Activated CD4-positive, alpha-beta T cell treated with anti-CD3 and anti-CD28 coated beads, Interleukin-2, amount 50 U/mL, for 4 hours (primary cell): ENCODE results near the gene GNE.
"Not testable (repeated sequence)": the region's sequence is repeated elsewhere in the genome, so short reads cannot be mapped to it uniquely, and the experiment has no call there.

Experiments
- DNase-seq, 2 experiments: peaks; one replicate each; pipeline ENCODE4 v3.0.0-alpha.2; 2020

Gene GNE

GRCh38 chr9:36263683-36264082, 5.4 kb upstream of the GNE start:
- DNase-seq: no peak

- no peak for DNase-seq
Observed at GRCh38 chr9:36258996-36259533, 817 bp upstream of the GNE start.

GRCh38 chr9:36251428-36251827, 6.8 kb downstream of the GNE start:
- no peak for DNase-seq

GRCh38 chr9:36250079-36250478, 8.2 kb downstream of the GNE start:
- DNase-seq: no peak

- DNase-seq: no peak
Observed at GRCh38 chr9:36249189-36249588, 9.1 kb downstream of the GNE start.

GRCh38 chr9:36248061-36248460, 10.2 kb downstream of the GNE start:
- not testable (repeated sequence) for DNase-seq

GRCh38 chr9:36247356-36247755, 10.9 kb downstream of the GNE start:
- DNase-seq: no peak

- no peak for DNase-seq
Observed at GRCh38 chr9:36245906-36246305, 12.3 kb downstream of the GNE start.

- DNase-seq: not testable (repeated sequence)
Observed at GRCh38 chr9:36239675-36240074, 18.6 kb downstream of the GNE start.

- DNase-seq: not testable (repeated sequence)
Observed at GRCh38 chr9:36239205-36239604, 19.0 kb downstream of the GNE start.

GRCh38 chr9:36237230-36237629, 21.0 kb downstream of the GNE start:
- DNase-seq: no peak

- DNase-seq: no peak
Observed at GRCh38 chr9:36222449-36222848, 35.8 kb downstream of the GNE start.

- no peak for DNase-seq
Observed at GRCh38 chr9:36221667-36222066, 36.6 kb downstream of the GNE start.

- DNase-seq: no peak
Observed at GRCh38 chr9:36218411-36218901, 39.8 kb downstream of the GNE start.

GRCh38 chr9:36218011-36218410, 40.2 kb downstream of the GNE start:
- no peak for DNase-seq

- DNase-seq: no peak
Observed at GRCh38 chr9:36217256-36217968, 40.8 kb downstream of the GNE start.

- DNase-seq: no peak
Observed at GRCh38 chr9:36214571-36214970, 43.7 kb downstream of the GNE start.

GRCh38 chr9:36213989-36214388, 44.3 kb downstream of the GNE start:
- no peak for DNase-seq

GRCh38 chr9:36213387-36213786, 44.9 kb downstream of the GNE start:
- DNase-seq: no peak

GRCh38 chr9:36211510-36211909, 46.7 kb downstream of the GNE start:
- no peak for DNase-seq

- DNase-seq: no peak
Observed at GRCh38 chr9:36210722-36211121, 47.5 kb downstream of the GNE start.

- no peak for DNase-seq
Observed at GRCh38 chr9:36208521-36209253, 49.6 kb downstream of the GNE start.

- no peak for DNase-seq
Observed at GRCh38 chr9:36207546-36208012, 50.7 kb downstream of the GNE start.

GRCh38 chr9:36207016-36207415, 51.2 kb downstream of the GNE start:
- no peak for DNase-seq
